ENCODE measurements around the gene THOC5.
"Not testable (repeated sequence)": the region's sequence is repeated elsewhere in the genome, so short reads cannot be mapped to it uniquely, and the experiment has no call there.

Gene THOC5

DNA sequence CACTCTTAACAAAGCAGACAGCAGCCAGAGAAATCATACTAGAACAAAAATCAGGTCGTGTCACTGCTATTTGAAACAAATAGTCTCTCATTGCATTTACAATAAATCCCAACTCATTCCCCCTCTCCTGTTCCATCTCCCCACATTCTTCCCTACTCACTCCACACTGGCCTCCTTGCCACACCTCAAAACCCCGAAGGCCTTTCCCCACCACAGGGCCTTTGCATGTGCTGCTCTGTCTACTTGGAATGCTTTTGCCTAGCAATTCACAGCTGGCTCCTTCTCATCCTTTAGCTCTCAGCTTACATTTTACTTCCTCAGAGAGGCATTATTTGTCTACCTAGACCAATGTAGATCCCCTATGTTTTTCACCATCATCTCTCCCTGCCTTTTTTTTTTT is 6.3 kb upstream of the THOC5 start:
- no peak for DNase-seq

- DNase-seq: no peak
Observed at GRCh38 chr22:29559030-29559429, 5.5 kb upstream of the THOC5 start.

GRCh38 chr22:29555065-29555644 is 1.6 kb upstream of the THOC5 start:
- no peak for DNase-seq

- DNase-seq: not testable (repeated sequence)
Observed at GRCh38 chr22:29552357-29552756, 1.2 kb downstream of the THOC5 start.

DNA sequence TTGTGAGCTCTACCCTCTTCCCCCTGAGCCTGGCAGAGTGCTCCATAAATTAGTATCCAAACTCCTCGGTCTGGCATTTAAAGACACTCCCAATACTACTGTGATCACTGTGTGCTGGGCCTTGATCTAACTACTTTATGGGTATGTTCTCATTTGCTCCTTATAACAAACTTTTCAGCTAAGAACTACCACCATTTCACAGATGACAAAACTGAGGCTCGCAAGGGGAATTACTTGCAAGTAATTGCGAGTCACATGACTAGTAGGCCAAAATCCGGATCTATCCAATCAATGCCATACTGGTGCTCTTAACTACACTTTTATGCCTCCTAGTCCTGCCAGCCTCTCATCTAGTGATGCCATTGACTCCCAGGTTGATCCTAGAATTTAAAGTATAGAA is 3.6 kb downstream of the THOC5 start:
- DNase-seq: no peak

GRCh38 chr22:29545045-29545444 is 8.5 kb downstream of the THOC5 start:
- not testable (repeated sequence) for DNase-seq

GRCh38 chr22:29541845-29542244 is 11.7 kb downstream of the THOC5 start:
- DNase-seq: no peak

DNA sequence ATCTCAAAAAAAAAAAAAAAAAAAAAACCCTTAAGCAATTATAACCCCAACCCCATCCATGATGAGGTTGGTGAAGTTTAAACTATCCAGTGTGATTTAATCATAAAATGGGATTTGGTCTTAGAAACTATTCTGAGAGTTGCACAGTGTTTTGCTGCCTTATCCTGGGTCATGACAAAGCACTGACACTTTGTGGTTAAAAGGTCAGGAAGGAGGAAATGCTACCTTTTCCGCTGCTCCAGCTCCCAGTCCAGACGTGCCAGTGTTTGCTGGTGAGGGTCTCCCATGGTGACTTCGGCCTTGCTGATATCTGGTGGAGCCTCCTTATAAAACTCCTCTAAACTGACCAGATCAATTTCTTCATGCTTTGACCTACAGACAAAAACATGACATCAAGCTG is 14.5 kb downstream of the THOC5 start:
- DNase-seq: no peak

DNA sequence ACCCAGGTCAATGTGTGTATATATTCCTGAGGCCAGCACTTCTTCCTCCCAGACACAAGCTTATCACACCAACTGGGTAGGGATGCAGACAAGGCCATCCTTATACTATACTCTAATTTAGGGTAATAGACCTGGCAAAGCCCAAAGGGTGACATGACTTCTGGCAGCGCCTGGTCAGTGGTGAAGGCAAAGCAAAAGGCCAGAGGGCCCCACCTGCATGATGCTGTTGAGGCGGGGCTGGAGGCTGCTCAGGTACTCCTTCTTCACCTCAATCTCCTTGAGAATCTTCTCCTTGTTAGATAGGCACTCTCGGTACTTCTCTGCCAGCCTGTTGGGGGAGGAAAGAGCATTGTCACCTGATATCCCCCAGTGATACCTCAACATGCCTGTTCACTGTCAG is 17.1 kb downstream of the THOC5 start:
- no peak for DNase-seq

DNA sequence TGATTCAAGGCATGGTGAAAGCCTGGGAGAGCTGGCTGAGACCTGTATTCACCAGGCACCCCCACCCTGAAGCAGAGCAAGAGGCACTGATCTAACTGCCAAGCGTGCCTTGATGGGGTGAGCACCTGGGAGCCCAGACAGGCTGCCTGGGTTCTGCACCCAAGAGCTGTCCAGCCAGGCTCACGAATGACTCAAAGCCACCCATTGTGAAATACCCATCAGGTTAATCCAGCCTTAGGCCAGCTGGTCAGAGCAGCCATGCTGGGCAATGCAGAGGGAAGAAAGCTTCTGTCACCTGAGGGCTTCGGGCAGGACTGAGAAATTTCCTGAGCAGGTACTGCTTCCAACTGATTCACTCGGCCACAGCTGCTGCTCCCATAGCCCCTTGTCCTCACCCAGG is 22.1 kb downstream of the THOC5 start:
- DNase-seq: no peak

DNA sequence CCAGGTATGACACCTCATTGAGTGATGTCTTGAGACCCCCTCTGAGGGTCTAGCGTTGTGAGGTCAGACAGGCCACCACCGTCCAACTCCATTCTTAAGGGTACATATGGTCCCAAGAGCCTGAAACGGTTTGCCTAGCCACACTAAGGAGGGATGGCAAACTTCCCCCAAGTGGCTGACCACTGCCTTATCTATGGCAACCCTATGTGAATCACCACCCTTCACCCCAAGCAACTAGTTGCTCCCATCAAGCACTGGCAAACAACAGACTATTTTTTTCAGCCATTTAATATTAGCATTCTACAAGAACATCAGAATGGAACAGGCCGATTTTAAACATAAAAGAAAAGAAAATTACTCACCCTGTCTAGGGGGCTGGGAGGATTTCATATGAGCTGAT is 22.8 kb downstream of the THOC5 start:
- no peak for DNase-seq

GRCh38 chr22:29528144-29528543 is 25.4 kb downstream of the THOC5 start:
- DNase-seq: no peak

DNA sequence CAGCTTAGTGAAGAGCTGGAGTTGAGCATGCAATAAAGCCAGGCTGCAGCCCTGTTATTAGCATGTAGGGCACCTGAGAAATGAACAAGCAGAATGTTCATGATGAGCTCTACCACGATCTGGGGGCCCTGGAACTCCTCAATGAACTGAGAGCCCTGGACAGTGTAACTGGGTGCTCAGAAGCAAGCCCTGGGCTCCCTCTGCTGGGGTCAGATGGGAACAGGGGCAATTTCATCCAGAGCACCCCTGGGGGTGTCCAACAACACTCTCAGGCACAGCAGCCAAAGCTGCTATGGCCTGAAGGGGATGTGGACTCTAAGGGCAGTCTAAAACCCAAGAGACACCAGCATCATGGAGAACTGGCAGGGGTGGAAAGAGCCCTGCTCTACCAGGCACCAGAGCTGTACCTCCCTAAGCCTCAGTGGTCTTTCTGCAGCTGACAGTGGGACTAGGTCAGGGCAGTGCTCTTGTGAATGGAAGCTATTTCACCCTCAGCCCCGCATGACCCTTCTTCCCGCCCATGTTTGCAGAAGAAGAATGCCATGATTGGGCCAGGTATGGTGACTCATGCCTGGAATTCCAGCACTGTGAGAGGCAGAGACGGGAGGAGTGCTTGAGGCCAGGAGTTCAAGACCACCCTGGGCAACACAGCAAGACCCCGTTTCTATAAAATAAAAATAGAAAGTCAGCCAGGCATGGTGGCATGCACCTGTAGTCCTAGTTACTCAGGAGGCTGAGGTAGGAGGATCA is 28.9 kb downstream of the THOC5 start:
- no peak for DNase-seq

DNA sequence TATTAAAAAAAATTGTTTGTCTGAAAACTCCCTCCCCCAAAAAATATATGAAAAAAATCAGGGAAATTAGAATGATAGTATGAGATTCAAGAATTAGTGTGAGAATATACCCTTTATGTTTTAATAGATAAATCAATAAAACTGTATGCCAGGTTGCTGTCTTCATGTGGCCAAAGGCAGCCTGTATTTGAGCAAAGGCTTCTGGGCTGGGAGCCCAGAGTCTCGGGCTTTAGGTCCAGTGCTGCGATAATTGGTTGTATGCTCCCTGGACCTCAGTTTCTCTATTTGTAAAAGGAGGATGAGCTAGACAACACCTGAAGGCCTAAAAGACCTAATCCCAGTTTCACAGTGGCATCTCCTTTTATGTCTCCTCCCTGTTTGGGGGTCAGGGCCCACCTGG is 29.8 kb downstream of the THOC5 start:
- no peak for DNase-seq

- DNase-seq: no peak
Observed at GRCh38 chr22:29521526-29521925, 32.0 kb downstream of the THOC5 start.

GRCh38 chr22:29520851-29521250 is 32.7 kb downstream of the THOC5 start:
- no peak for DNase-seq

DNA sequence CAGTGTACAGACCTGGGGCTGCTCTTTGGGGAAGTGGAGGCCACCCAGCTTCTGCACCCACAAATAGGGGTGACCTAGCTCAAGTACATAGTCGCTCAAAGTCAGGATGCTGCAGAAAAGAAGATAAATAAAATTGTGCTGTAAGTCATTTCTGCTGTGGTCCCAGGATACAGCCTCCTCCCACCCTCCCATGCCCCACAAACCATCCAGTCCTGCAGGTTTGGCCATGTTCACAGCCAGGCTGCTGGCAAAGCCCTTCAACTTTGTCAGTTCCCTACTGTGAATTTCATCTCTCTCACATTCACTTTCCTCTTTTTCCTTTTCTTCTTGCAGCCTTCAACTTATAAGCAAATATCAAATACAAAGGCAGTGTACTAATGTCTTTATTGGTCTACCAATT is 33.6 kb downstream of the THOC5 start:
- no peak for DNase-seq

DNA sequence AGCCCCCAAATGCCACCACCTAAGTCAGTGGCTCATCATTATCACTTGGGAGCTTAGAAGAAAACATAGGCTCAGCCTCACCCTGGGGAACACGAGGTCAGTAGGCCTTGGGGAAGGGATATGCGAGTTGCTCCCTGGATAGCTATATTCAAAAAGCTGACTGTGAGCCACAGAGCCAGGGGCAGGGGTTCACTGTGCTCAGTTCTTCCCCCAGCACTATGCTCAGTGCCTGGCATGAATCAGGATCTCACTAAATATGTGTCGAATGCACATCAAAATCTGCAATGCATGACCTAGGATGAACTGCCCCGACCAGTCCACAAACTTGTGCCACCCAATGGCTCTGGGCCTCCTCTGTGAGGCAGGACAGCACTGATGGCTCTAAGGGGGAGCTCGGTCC is 35.1 kb downstream of the THOC5 start:
- DNase-seq: no peak

GRCh38 chr22:29517215-29517908 is 36.2 kb downstream of the THOC5 start:
- DNase-seq: no peak

DNA sequence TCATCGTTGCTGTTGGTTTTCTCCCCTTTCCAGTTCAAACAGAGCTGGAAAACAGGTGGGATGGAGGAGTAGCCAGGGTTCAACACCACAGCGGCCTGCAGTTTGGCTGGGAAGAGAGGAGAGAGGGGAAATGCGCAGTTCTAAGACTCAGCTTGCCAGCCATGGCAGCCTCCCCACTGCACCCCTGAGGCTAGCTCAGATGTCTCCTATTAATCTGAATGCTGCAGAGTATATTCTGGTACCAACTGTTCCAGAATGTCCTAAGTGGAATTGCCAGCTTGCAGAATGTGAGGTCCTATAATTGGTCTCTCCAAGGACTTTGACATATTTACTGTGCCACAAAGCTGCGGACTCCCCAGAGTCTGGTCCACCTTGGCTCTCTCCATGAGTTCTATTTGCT is 41.5 kb downstream of the THOC5 start:
- DNase-seq: no peak

DNA sequence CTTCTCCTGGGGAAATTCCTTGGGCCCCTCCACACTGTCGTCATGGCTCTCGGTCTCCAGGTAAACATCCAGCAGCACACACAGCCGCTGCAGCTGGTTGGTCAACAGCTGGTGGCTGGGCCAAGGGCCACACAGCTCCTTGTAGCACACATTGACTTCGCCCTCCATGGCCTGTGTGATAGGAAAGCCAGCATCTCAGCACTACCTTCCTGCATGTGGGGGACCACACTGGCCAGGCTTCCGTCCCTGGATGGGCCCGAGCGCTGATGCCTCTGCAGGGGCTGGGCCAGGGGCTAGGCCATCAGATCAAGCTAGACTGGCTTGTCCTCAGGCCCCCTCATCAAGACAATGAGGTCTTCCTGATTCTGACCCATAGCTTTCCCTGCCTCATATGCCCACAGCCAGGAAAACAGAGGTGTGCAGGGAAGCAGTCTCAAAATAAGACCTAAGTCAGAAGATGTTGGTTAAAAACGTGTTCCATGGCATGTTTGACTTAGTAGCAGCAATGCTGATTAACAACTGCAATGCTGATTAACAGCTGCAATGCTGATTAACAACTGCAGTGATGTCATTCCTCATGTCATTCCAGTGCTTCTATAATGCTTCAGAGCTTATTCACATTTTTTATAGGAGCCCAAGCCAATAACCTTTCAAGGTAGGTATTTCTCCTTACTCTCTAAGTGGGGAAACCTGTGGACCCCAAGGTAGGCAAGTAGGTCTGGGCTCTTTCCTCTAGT is 42.3 kb downstream of the THOC5 start:
- no peak for DNase-seq

GRCh38 chr22:29510542-29510941 is 43.0 kb downstream of the THOC5 start:
- no peak for DNase-seq

GRCh38 chr22:29509815-29510214 is 43.7 kb downstream of the THOC5 start:
- no peak for DNase-seq

DNA sequence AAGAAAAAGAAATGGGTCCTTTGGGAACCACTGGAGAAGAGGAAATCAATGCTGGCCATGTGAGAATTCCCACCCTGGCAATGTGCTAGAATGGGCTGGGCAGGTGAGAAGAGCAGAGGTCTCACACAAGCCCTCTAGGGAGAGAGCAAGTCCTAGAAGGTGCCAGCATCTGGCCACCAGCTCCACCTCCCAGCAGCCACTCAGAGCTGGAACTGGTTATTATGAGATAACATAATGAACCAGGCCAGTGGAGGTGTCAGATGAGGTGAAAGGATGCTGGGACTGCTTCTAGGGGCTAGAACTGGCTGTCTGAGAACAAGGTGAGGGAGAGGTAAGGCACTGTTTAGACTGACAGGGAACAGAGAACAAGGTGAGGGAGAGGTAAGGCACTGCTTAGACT is 44.3 kb downstream of the THOC5 start:
- no peak for DNase-seq

Data from DMS 273 treated with DMSO at 0.1 percent for 48 hours (cell line).